Measurements from ENCODE around the gene SOHLH1.
A peak's percentile ranks its signal among the peaks of the same experiment; 100 is the strongest.

SOHLH1 gene

GRCh38 chr9:135693771-135694170 lies 5.5 kb downstream of the SOHLH1 start:
- ChIA-PET CTCF (interaction anchor here (0.8 to 1.3 kb wide), 6 partner anchors 9 to 108 kb away, joined by 3 to 6 read pairs (median 3); partner anchors contain the start of gene KCNT1), POLR2A (no interaction called here)
- Histone ChIP-seq H3K27ac (ENCODE audit: extremely low read depth, low read depth, low read length) (no peak overlapping the region), H3K9me3 (ENCODE audit: control insufficient read depth, insufficient read depth, low read depth, low read length) (no peaks in the 10 kb centered on the region), H3K36me3 (ENCODE audit: control insufficient read depth in 2 of 2, insufficient read depth in 1 of 2, low read length in 2 of 2) (no peaks in the 10 kb centered on the region), H3K4me1 (ENCODE audit: control insufficient read depth, insufficient read depth, low read length) (no peaks in the 10 kb centered on the region), H3K4me3 (ENCODE audit: low read depth, low read length) (no peak overlapping the region)
- TF ChIP-seq SCRT1 (tag by site-specific recombination; IDR thresholded peaks at IDR 0.05; ENCODE audit: borderline replicate concordance) (0 out of 2 replicates have a peak, but pooled peaks have one; percentile 21), ZNF214 (tag by site-specific recombination; IDR thresholded peaks at IDR 0.05; ENCODE audit: borderline replicate concordance) (no peak), SCRT2 (tag by site-specific recombination; IDR thresholded peaks at IDR 0.05) (peak; percentile 83)

GRCh38 chr9:135693265-135693664 lies 6.0 kb downstream of the SOHLH1 start:
- CTCF ChIA-PET = interaction anchor here (0.8 to 1.1 kb wide), 3 partner anchors 9 to 104 kb away, joined by 3 to 6 read pairs (median 3); partner anchors contain the start of gene KCNT1
- POLR2A ChIA-PET = no interaction called here

More at GRCh38 chr9:135693265-135693664, 6.0 kb downstream of the SOHLH1 start:
- H3K4me1 ChIP-seq (ENCODE audit: control insufficient read depth, insufficient read depth, low read length) = no peaks in the 10 kb centered on the region
- TF ChIP-seq, protein P1, sequence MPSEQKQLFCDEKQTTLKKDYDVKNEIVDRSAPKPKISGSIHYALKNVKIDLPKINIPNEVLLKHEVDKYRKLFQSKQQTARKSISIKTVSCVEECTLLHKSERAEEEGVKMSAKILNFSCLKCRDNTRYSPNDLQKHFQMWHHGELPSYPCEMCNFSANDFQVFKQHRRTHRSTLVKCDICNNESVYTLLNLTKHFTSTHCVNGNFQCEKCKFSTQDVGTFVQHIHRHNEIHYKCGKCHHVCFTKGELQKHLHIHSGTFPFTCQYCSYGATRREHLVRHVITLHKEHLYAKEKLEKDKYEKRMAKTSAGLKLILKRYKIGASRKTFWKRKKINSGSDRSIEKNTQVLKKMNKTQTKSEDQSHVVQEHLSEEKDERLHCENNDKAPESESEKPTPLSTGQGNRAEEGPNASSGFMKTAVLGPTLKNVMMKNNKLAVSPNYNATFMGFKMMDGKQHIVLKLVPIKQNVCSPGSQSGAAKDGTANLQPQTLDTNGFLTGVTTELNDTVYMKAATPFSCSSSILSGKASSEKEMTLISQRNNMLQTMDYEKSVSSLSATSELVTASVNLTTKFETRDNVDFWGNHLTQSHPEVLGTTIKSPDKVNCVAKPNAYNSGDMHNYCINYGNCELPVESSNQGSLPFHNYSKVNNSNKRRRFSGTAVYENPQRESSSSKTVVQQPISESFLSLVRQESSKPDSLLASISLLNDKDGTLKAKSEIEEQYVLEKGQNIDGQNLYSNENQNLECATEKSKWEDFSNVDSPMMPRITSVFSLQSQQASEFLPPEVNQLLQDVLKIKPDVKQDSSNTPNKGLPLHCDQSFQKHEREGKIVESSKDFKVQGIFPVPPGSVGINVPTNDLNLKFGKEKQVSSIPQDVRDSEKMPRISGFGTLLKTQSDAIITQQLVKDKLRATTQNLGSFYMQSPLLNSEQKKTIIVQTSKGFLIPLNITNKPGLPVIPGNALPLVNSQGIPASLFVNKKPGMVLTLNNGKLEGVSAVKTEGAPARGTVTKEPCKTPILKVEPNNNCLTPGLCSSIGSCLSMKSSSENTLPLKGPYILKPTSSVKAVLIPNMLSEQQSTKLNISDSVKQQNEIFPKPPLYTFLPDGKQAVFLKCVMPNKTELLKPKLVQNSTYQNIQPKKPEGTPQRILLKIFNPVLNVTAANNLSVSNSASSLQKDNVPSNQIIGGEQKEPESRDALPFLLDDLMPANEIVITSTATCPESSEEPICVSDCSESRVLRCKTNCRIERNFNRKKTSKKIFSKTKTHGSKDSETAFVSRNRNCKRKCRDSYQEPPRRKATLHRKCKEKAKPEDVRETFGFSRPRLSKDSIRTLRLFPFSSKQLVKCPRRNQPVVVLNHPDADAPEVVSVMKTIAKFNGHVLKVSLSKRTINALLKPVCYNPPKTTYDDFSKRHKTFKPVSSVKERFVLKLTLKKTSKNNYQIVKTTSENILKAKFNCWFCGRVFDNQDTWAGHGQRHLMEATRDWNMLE (tag by site-specific recombination; conservative IDR thresholded peaks at IDR 0.05; ENCODE audit: low read depth) = no peak
- no peak for TF ChIP-seq REPIN1 (tag by site-specific recombination; IDR thresholded peaks at IDR 0.05; ENCODE audit: low read depth)
- TF ChIP-seq ZNF473 (tag by site-specific recombination; IDR thresholded peaks at IDR 0.05) = no peak
- no peak for TF ChIP-seq ZNF211 (tag by site-specific recombination; IDR thresholded peaks at IDR 0.05; ENCODE audit: low read depth)
- TF ChIP-seq ZNF335 (tag by site-specific recombination; conservative IDR thresholded peaks at IDR 0.05) = no peak
- no peak for TF ChIP-seq ZNF549 (tag by site-specific recombination; IDR thresholded peaks at IDR 0.05)
- TF ChIP-seq, protein P2, sequence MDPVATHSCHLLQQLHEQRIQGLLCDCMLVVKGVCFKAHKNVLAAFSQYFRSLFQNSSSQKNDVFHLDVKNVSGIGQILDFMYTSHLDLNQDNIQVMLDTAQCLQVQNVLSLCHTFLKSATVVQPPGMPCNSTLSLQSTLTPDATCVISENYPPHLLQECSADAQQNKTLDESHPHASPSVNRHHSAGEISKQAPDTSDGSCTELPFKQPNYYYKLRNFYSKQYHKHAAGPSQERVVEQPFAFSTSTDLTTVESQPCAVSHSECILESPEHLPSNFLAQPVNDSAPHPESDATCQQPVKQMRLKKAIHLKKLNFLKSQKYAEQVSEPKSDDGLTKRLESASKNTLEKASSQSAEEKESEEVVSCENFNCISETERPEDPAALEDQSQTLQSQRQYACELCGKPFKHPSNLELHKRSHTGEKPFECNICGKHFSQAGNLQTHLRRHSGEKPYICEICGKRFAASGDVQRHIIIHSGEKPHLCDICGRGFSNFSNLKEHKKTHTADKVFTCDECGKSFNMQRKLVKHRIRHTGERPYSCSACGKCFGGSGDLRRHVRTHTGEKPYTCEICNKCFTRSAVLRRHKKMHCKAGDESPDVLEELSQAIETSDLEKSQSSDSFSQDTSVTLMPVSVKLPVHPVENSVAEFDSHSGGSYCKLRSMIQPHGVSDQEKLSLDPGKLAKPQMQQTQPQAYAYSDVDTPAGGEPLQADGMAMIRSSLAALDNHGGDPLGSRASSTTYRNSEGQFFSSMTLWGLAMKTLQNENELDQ (tag by site-specific recombination; IDR thresholded peaks at IDR 0.05; ENCODE audit: low read depth) = no peak
- TF ChIP-seq ZBTB11 (tag by site-specific recombination; conservative IDR thresholded peaks at IDR 0.05; ENCODE audit: low read depth) = no peak
- TF ChIP-seq, protein P3, sequence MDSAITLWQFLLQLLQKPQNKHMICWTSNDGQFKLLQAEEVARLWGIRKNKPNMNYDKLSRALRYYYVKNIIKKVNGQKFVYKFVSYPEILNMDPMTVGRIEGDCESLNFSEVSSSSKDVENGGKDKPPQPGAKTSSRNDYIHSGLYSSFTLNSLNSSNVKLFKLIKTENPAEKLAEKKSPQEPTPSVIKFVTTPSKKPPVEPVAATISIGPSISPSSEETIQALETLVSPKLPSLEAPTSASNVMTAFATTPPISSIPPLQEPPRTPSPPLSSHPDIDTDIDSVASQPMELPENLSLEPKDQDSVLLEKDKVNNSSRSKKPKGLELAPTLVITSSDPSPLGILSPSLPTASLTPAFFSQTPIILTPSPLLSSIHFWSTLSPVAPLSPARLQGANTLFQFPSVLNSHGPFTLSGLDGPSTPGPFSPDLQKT (IDR thresholded peaks at IDR 0.05; ENCODE audit: borderline replicate concordance, low read depth, low read length) = no peak
- no peak for TF ChIP-seq TRIM28 (IDR thresholded peaks at IDR 0.05; ENCODE audit: borderline replicate concordance, low read length)
- TF ChIP-seq ZNF16 (tag by site-specific recombination; IDR thresholded peaks at IDR 0.05; ENCODE audit: low read depth) = no peak
- TF ChIP-seq GLIS2 (tag by site-specific recombination; IDR thresholded peaks at IDR 0.05) = no peak
- TF ChIP-seq, protein P4, sequence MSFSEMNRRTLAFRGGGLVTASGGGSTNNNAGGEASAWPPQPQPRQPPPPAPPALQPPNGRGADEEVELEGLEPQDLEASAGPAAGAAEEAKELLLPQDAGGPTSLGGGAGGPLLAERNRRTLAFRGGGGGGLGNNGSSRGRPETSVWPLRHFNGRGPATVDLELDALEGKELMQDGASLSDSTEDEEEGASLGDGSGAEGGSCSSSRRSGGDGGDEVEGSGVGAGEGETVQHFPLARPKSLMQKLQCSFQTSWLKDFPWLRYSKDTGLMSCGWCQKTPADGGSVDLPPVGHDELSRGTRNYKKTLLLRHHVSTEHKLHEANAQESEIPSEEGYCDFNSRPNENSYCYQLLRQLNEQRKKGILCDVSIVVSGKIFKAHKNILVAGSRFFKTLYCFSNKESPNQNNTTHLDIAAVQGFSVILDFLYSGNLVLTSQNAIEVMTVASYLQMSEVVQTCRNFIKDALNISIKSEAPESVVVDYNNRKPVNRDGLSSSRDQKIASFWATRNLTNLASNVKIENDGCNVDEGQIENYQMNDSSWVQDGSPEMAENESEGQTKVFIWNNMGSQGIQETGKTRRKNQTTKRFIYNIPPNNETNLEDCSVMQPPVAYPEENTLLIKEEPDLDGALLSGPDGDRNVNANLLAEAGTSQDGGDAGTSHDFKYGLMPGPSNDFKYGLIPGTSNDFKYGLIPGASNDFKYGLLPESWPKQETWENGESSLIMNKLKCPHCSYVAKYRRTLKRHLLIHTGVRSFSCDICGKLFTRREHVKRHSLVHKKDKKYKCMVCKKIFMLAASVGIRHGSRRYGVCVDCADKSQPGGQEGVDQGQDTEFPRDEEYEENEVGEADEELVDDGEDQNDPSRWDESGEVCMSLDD (tag by site-specific recombination; IDR thresholded peaks at IDR 0.05) = no peak
- no peaks in the 10 kb centered on the region for H3K9me3 ChIP-seq (ENCODE audit: control insufficient read depth, insufficient read depth, low read depth, low read length)
- H3K4me3 ChIP-seq (ENCODE audit: low read depth, low read length) = no peak overlapping the region
- H3K36me3 ChIP-seq (ENCODE audit: control insufficient read depth in 2 of 2, insufficient read depth in 1 of 2, low read length in 2 of 2) = no peaks in the 10 kb centered on the region
- no peak overlapping the region for H3K27ac ChIP-seq (ENCODE audit: extremely low read depth, low read depth, low read length)
